Adrenal gland (tissue), 12 donors: Measurements from ENCODE around the gene TOM1. TPM values are rescaled to one million over a fixed set of nuclear protein-coding genes. Genes with fewer than 3 reads are reported as not detected.

Experiments used
- DNase-seq, 7 donors: peaks; one replicate each; pipeline ENCODE4 v3.0.0-alpha.2; 2019 to 2020
- H3K27ac ChIP-seq, 5 donors: fragments of 200-600 bp; sonication (generic) in 4 of 5; 1 replicate in 3 of 5; 2 replicates in 2 of 5; pipeline versions ENCODE4 v1.5.1 to v1.8.0; 2016 to 2020; ENCODE audit warnings: mild to moderate bottlenecking in 1 of 5
- H3K27me3 ChIP-seq: fragments of 200-600 bp; 2 replicates; pipeline ENCODE4 v1.8.0; 2021
- H3K36me3 ChIP-seq, 2 donors: fragments of 200-600 bp; replicated peaks in 1 of 2; 1 replicate in 1 of 2; 2 replicates in 1 of 2; pipeline versions ENCODE4 v1.5.1 to v1.8.0; 2018 to 2022
- H3K4me1 ChIP-seq, 2 donors: fragments of 200-600 bp; replicated peaks in 1 of 2; 1 replicate in 1 of 2; 2 replicates in 1 of 2; pipeline versions ENCODE4 v1.5.1 to v1.8.0; 2018 to 2021
- H3K4me3 ChIP-seq, 4 donors: fragments of 200-600 bp; sonication (generic) in 3 of 4; one replicate each; pipeline ENCODE4 v1.5.1; 2016 to 2018
- H3K9me3 ChIP-seq, 3 donors: fragments of 200-600 bp; sonication (generic) in 1 of 3; replicated peaks in 1 of 3; 1 replicate in 2 of 3; 2 replicates in 1 of 3; pipeline versions ENCODE4 v1.5.1 to v1.8.0; 2016 to 2021
- POLR2A ChIP-seq, 2 donors: fragments of 450-650 bp; IDR thresholded peaks; one replicate each; pipeline ENCODE4 v1.6.1; 2017; ENCODE audit warnings: antibody characterized with exemption in 2 of 2, mild to moderate bottlenecking in 2 of 2, moderate library complexity in 1 of 2
- WGBS, 4 donors: extraction: QIAGEN DNeasy Blood & Tissue Kit in 2 of 4; methylation state at CpG; one replicate each; pipeline versions ENCODE4 v1.1.5 to v1.1.7; 2013 to 2017; 5-methylcytosine and 5-hydroxymethylcytosine counted together
- intact Hi-C, 2 donors: fragments of 100-400 bp; cut with DNase I; formaldehyde crosslinking; loops; one replicate each; pipeline versions ENCODE4 v1.14.1 to v1.15.0; 2022 to 2023
- polyA plus RNA-seq, 3 donors: library from polyadenylated mRNA; stranded (reverse); fragments of 200-250 nt in 2 of 3; fragments of 350-450 nt in 1 of 3; fragmentation: Illumina TruSeq in 1 of 3; extraction: RNeasy Lipid Tissue Mini Kit (QIAGEN cat#74804) in 1 of 3; gene quantifications; one replicate each; pipeline ENCODE4 v1.2.3, GENCODE V29; 2013 to 2014
- total RNA-seq, 9 donors: library from RNA; depleted of rRNA in 4 of 9; stranded (reverse); fragments of >200 nt in 4 of 9; fragments of 120-200 nt in 1 of 9; fragmentation: NEBNext Ultra II Directional in 1 of 9; extraction: Animal tissue kit (Norgen Biotek cat#: 25700) in 1 of 9; gene quantifications; one replicate each; pipeline versions ENCODE4 v1.1.0 to v1.2.4, GENCODE V29; 2013 to 2023
- TF ChIP-seq, protein P1 (sequence below), 6 experiments: fragments of 450-650 bp in 4 of 6; fragments of 200-600 bp in 2 of 6; sonication (generic) in 1 of 6; IDR thresholded peaks; 1 replicate in 5 of 6; 2 replicates in 1 of 6; pipeline versions ENCODE4 v1.5.1 to v1.8.0; 2016 to 2021; ENCODE audit warnings: antibody characterized with exemption in 6 of 6, mild to moderate bottlenecking in 2 of 6, moderate library complexity in 1 of 6
- donor health status: healthy with polysubstance abuse.
- donor health status: Bipolar disorder and iron deficiency.
- donor health status: DM: yes; HTN: yes; CAD: no.
- donor health status: DM: no; HTN: no; CAD: no.
- donor health status: DM: no; HTN: no; CAD: no.
- donor health status: DM: yes; HTN: yes; CAD: no.

The TOM1 gene
- total and polyA plus RNA-seq, 12 donors = 57.5 to 188 (median 106) TPM

GRCh38 chr22:35275580-35275979 lies 24.1 kb upstream of the TOM1 start:
- intact Hi-C loops = no loop called here
- H3K27ac ChIP-seq = no peak overlapping the region
- H3K4me1 ChIP-seq = no peaks in the 10 kb centered on the region
- H3K27me3 ChIP-seq = no peaks in the 10 kb centered on the region
- TF ChIP-seq, protein P1, sequence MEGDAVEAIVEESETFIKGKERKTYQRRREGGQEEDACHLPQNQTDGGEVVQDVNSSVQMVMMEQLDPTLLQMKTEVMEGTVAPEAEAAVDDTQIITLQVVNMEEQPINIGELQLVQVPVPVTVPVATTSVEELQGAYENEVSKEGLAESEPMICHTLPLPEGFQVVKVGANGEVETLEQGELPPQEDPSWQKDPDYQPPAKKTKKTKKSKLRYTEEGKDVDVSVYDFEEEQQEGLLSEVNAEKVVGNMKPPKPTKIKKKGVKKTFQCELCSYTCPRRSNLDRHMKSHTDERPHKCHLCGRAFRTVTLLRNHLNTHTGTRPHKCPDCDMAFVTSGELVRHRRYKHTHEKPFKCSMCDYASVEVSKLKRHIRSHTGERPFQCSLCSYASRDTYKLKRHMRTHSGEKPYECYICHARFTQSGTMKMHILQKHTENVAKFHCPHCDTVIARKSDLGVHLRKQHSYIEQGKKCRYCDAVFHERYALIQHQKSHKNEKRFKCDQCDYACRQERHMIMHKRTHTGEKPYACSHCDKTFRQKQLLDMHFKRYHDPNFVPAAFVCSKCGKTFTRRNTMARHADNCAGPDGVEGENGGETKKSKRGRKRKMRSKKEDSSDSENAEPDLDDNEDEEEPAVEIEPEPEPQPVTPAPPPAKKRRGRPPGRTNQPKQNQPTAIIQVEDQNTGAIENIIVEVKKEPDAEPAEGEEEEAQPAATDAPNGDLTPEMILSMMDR (IDR thresholded peaks at IDR 0.05) = no peak
- 79 to 94% (median 84%) methylated on average over 1 of the region's 1 CpG for WGBS, 4 donors
- no peak overlapping the region for H3K4me3 ChIP-seq
- no peaks in the 10 kb centered on the region for H3K9me3 ChIP-seq
- H3K36me3 ChIP-seq = no peaks in the 10 kb centered on the region
- DNase-seq = no peak

DNA sequence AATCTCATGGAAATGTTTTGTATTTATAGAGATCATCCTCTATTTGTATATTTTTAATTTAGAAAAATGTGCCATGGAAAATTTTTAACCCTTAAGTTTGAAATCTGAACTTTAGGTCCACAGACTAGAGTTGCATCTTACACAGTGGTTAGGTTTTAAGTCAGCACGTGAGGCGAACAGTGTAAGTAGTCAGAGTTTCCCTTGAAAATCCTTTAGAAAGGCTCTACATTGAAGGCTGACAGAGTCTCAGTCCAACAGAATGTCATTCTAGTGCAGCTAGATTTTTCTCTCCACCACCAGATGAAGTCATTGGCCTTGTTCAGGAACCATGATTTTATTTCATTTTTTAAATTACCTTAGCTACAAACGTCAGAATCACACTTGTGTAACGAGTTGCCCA lies 23.7 kb upstream of the TOM1 start:
- no peak for TF ChIP-seq POLR2A (IDR thresholded peaks at IDR 0.05)
- TF ChIP-seq, protein P1 (IDR thresholded peaks at IDR 0.05) = no peak
- Histone ChIP-seq H3K27ac (no peak overlapping the region), H3K9me3 (no peaks in the 10 kb centered on the region), H3K36me3 (no peaks in the 10 kb centered on the region), H3K27me3 (no peaks in the 10 kb centered on the region), H3K4me3 (no peak overlapping the region), H3K4me1 (no peaks in the 10 kb centered on the region)
- DNase-seq = no peak
- intact Hi-C loops = no loop called here
- WGBS, 4 donors = 81 to 86% (median 83%) methylated on average over 4 of the region's 4 CpGs

- intact Hi-C loops = no loop called here
- H3K4me3 ChIP-seq = no peak overlapping the region
- WGBS, 4 donors = 96 to 100% (median 100%) methylated on average over 1 of the region's 1 CpG
- H3K36me3 ChIP-seq = peaks cover 0 to 64% of the 10 kb centered on the region in 2 donors
- H3K9me3 ChIP-seq = no peaks in the 10 kb centered on the region
- no peaks in the 10 kb centered on the region for H3K27me3 ChIP-seq
- H3K27ac ChIP-seq = no peak overlapping the region
- DNase-seq = no peak
- no peaks in the 10 kb centered on the region for H3K4me1 ChIP-seq
- no peak for TF ChIP-seq POLR2A (IDR thresholded peaks at IDR 0.05)
- TF ChIP-seq, protein P1 (IDR thresholded peaks at IDR 0.05) = no peak
Measured at GRCh38 chr22:35288116-35288515, 11.6 kb upstream of the TOM1 start.

DNA sequence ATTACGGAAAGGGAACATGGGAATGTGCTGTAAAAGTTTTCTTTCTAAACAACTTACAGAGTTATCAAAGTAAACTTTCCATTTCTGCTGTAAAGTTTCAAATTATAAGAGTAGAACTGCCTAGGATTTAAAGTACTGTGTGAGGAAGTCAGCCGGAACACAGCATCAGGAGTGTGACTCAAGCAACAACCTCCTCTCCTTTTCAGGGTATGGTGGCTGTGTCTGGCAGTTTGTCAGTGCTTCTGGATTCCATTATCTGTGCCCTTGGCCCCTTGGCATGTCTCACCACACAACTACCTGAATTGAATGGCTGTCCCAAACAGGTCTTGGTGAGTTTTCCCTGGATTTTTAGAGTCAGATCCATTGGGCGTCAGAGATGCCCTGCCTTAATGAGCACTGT lies 6.9 kb upstream of the TOM1 start:
- peaks cover 0 to 63% of the 10 kb centered on the region in 2 donors for H3K36me3 ChIP-seq
- H3K9me3 ChIP-seq = no peaks in the 10 kb centered on the region
- no peak overlapping the region for H3K4me3 ChIP-seq
- no peak overlapping the region for H3K27ac ChIP-seq
- 87 to 93% (median 90%) methylated on average over 3 of the region's 3 CpGs for WGBS, 4 donors
- intact Hi-C loops = no loop called here
- H3K27me3 ChIP-seq = no peaks in the 10 kb centered on the region
- no peaks in the 10 kb centered on the region for H3K4me1 ChIP-seq
- no peak for TF ChIP-seq POLR2A (IDR thresholded peaks at IDR 0.05)
- TF ChIP-seq, protein P1 (IDR thresholded peaks at IDR 0.05) = no peak
- no peak for DNase-seq
